HG03045 (cell line): Measurements from ENCODE around the gene ZNF578.
"Not testable (repeated sequence)": the region's sequence is repeated elsewhere in the genome, so short reads cannot be mapped to it uniquely, and the experiment has no call there.

ENCODE experiments used
- ATAC-seq: cut with Tn5 transposase; IDR thresholded peaks from one replicate; pipeline ENCODE4 v1.9.1; 2021; ENCODE audit warnings: mild to moderate bottlenecking, moderate library complexity; ENCODE audit not compliant: unreplicated experiment

Gene ZNF578

GRCh38 chr19:52557231-52557995 lies 104.1 kb downstream of the ZNF578 start:
- ATAC-seq: no peak

- not testable (repeated sequence) for ATAC-seq
Measured at GRCh38 chr19:52558732-52559445, 105.5 kb downstream of the ZNF578 start.

- not testable (repeated sequence) for ATAC-seq
Measured at GRCh38 chr19:52561611-52562010, 108.3 kb downstream of the ZNF578 start.
